Body of pancreas (tissue), 4 donors: Measurements from ENCODE around the gene LNX1. TPM values are rescaled to one million over a fixed set of nuclear protein-coding genes. Genes with fewer than 3 reads are reported as not detected.

Source experiments
- ATAC-seq: fragments of 150-250 bp; one replicate; pipeline ENCODE4 v1.9.1; 2016
- DNase-seq, 4 donors: peaks; one replicate each; pipeline ENCODE4 v3.0.0-alpha.2; 2019
- H3K27ac ChIP-seq, 4 donors: fragments of 200-600 bp; sonication (generic); 1 replicate in 3 of 4; 2 replicates in 1 of 4; pipeline versions ENCODE4 v1.5.1 to v1.6.1; 2016 to 2019; ENCODE audit warnings: mild to moderate bottlenecking in 1 of 4, mixed read lengths in 1 of 4, moderate library complexity in 1 of 4
- H3K27me3 ChIP-seq, 2 donors: fragments of 200-600 bp; sonication (generic); one replicate each; pipeline ENCODE4 v1.6.0; 2016; ENCODE audit warnings: mild to moderate bottlenecking in 1 of 2
- H3K36me3 ChIP-seq, 2 donors: fragments of 200-600 bp; sonication (generic); replicated peaks in 1 of 2; 2 replicates each; pipeline ENCODE4 v1.5.1; 2016; ENCODE audit warnings: low read depth in 2 of 2; ENCODE audit not compliant: insufficient read depth in 1 of 2
- H3K4me1 ChIP-seq: fragments of 200-600 bp; sonication (generic); one replicate; pipeline ENCODE4 v1.6.0; 2016
- H3K4me3 ChIP-seq, 2 donors: fragments of 200-600 bp; sonication (generic); 1 replicate in 1 of 2; 2 replicates in 1 of 2; pipeline ENCODE4 v1.5.1; 2016 to 2019
- H3K9me3 ChIP-seq, 3 donors: fragments of 200-600 bp; sonication (generic); 1 replicate in 2 of 3; 2 replicates in 1 of 3; pipeline ENCODE4 v1.5.1; 2016
- CTCF ChIP-seq, 7 experiments: fragments of 450-650 bp in 4 of 7; fragments of 200-600 bp in 3 of 7; sonication (generic) in 3 of 7; IDR thresholded peaks; one replicate each; pipeline ENCODE4 v1.5.1; 2016 to 2019; ENCODE audit warnings: antibody characterized with exemption in 7 of 7
- POLR2A ChIP-seq, 3 donors: fragments of 450-650 bp; IDR thresholded peaks; one replicate each; pipeline ENCODE4 v1.6.1; 2016; ENCODE audit warnings: antibody characterized with exemption in 3 of 3, mild to moderate bottlenecking in 2 of 3
- WGBS, 2 donors: methylation state at CpG; one replicate each; pipeline ENCODE4 v1.1.5; 2017; 5-methylcytosine and 5-hydroxymethylcytosine counted together
- intact Hi-C: fragments of 100-400 bp; cut with DNase I; formaldehyde crosslinking; loops from one replicate; pipeline ENCODE4 v1.15.1; 2023
- total RNA-seq, 2 donors: library from RNA; depleted of rRNA; stranded (reverse); fragments of >200 nt; gene quantifications; one replicate each; pipeline ENCODE4 v1.1.0, GENCODE V29; 2016

The LNX1 gene
- total RNA-seq, 2 donors from 2014 or later = 15.2 to 17.1 TPM

GRCh38 chr4:53507058-53507457, 84.2 kb downstream of the LNX1 start:
- DNase-seq = no peak
- ATAC-seq = no peak
- intact Hi-C loops = no loop called here
- Histone ChIP-seq H3K27me3 (no peaks in the 10 kb centered on the region), H3K4me1 (no peaks in the 10 kb centered on the region), H3K27ac (peak overlapping the region in 2 of 4 donors; percentile 49 to 51), H3K4me3 (no peak overlapping the region), H3K9me3 (no peaks in the 10 kb centered on the region), H3K36me3 (no peaks in the 10 kb centered on the region)
- 85 to 90% methylated on average over 7 of the region's 7 CpGs for WGBS, 2 donors
- TF ChIP-seq CTCF (IDR thresholded peaks at IDR 0.05) (no peak), POLR2A (IDR thresholded peaks at IDR 0.05) (no peak)

- no peaks in the 10 kb centered on the region for H3K4me1 ChIP-seq
- H3K36me3 ChIP-seq = no peaks in the 10 kb centered on the region
- ATAC-seq (no peak), DNase-seq (no peak)
- no peaks in the 10 kb centered on the region for H3K9me3 ChIP-seq
- TF ChIP-seq CTCF (IDR thresholded peaks at IDR 0.05) (no peak), POLR2A (IDR thresholded peaks at IDR 0.05) (no peak)
- no peak overlapping the region for H3K27ac ChIP-seq
- WGBS, 2 donors = 89 to 90% methylated on average over 2 of the region's 2 CpGs
- intact Hi-C loops = no loop called here
- H3K27me3 ChIP-seq = no peaks in the 10 kb centered on the region
- no peak overlapping the region for H3K4me3 ChIP-seq
These were observed 85.3 kb downstream of the LNX1 start for GRCh38 chr4:53505947-53506346.

GRCh38 chr4:53502094-53502493, 89.2 kb downstream of the LNX1 start:
- Histone ChIP-seq H3K9me3 (no peaks in the 10 kb centered on the region), H3K27ac (no peak overlapping the region), H3K27me3 (no peaks in the 10 kb centered on the region), H3K4me1 (peaks cover 18% of the 10 kb centered on the region), H3K4me3 (no peak overlapping the region), H3K36me3 (no peaks in the 10 kb centered on the region)
- WGBS, 2 donors = 88 to 100% methylated on average over 1 of the region's 1 CpG
- TF ChIP-seq CTCF (IDR thresholded peaks at IDR 0.05) (no peak), POLR2A (IDR thresholded peaks at IDR 0.05) (no peak)
- intact Hi-C loops = no loop called here
- ATAC-seq (no peak), DNase-seq (no peak)

GRCh38 chr4:53501561-53501960, 89.7 kb downstream of the LNX1 start:
- intact Hi-C loops = no loop called here
- Histone ChIP-seq H3K4me3 (no peak overlapping the region), H3K36me3 (no peaks in the 10 kb centered on the region), H3K4me1 (peaks cover 18% of the 10 kb centered on the region), H3K27ac (no peak overlapping the region), H3K27me3 (no peaks in the 10 kb centered on the region), H3K9me3 (no peaks in the 10 kb centered on the region)
- no peak for DNase-seq
- TF ChIP-seq POLR2A (IDR thresholded peaks at IDR 0.05) (no peak), CTCF (IDR thresholded peaks at IDR 0.05) (no peak)
- no peak for ATAC-seq
- WGBS, 2 donors = 92 to 94% methylated on average over 4 of the region's 4 CpGs

- Histone ChIP-seq H3K4me1 (peaks cover 18% of the 10 kb centered on the region), H3K9me3 (no peaks in the 10 kb centered on the region), H3K27ac (no peak overlapping the region), H3K27me3 (no peaks in the 10 kb centered on the region), H3K4me3 (no peak overlapping the region), H3K36me3 (peaks cover 0 to 3% of the 10 kb centered on the region in 2 donors)
- ATAC-seq (no peak), DNase-seq (no peak)
- intact Hi-C loops = no loop called here
- WGBS, 2 donors = 79% methylated on average over 2 of the region's 2 CpGs
- TF ChIP-seq POLR2A (IDR thresholded peaks at IDR 0.05) (no peak), CTCF (IDR thresholded peaks at IDR 0.05) (no peak)
These were observed 90.7 kb downstream of the LNX1 start for GRCh38 chr4:53500546-53500945.
